SK-N-SH treated with all-trans-retinoic acid at 6 μM for 48 hours (cell line): ENCODE data around the gene SOX5.

Experiments
- ATAC-seq: fragments of 200-7000 bp; cut with Tn5 transposase; 3 replicates; pipeline ENCODE4 v1.9.1; 2020; ENCODE audit warnings: mild to moderate bottlenecking, moderate library complexity
- CREB5 ChIP-seq: fragments of 250-450 bp; sonication (Bioruptor Pico); IDR thresholded peaks from 2 replicates; pipeline ENCODE4 v1.5.1; 2020; ENCODE audit warnings: low read depth, mild to moderate bottlenecking, moderate library complexity
- CSDC2 ChIP-seq: fragments of 250-450 bp; sonication (Bioruptor Pico); IDR thresholded peaks from 2 replicates; pipeline ENCODE4 v1.5.0; 2020; ENCODE audit warnings: mild to moderate bottlenecking, moderate library complexity
- CSRNP3 ChIP-seq: fragments of 250-450 bp; sonication (Bioruptor Pico); IDR thresholded peaks from 2 replicates; pipeline ENCODE4 v1.5.1; 2021; ENCODE audit warnings: mild to moderate bottlenecking, moderate library complexity
- ESRRG ChIP-seq: fragments of 250-450 bp; sonication (Bioruptor Pico); IDR thresholded peaks from 2 replicates; pipeline ENCODE4 v1.6.1; 2021; ENCODE audit warnings: mild to moderate bottlenecking
- GLIS3 ChIP-seq: fragments of 250-450 bp; sonication (Bioruptor Pico); IDR thresholded peaks from 2 replicates; pipeline ENCODE4 v1.5.0; 2020; ENCODE audit warnings: mild to moderate bottlenecking, moderate library complexity
- ISL1 ChIP-seq: fragments of 250-450 bp; sonication (Bioruptor Pico); IDR thresholded peaks from 2 replicates; pipeline ENCODE4 v2.1.2; 2022; ENCODE audit warnings: mild to moderate bottlenecking, moderate library complexity
- OSR1 ChIP-seq: fragments of 250-450 bp; sonication (Bioruptor Pico); IDR thresholded peaks from 2 replicates; pipeline ENCODE4 v1.8.0; 2022; ENCODE audit warnings: moderate library complexity, mild to moderate bottlenecking, inconsistent platforms
- PATZ1 ChIP-seq: fragments of 250-450 bp; sonication (Bioruptor Pico); IDR thresholded peaks from 2 replicates; pipeline ENCODE4 v1.8.0; 2020; ENCODE audit warnings: mild to moderate bottlenecking, moderate library complexity, borderline replicate concordance
- POU6F1 ChIP-seq: fragments of 250-450 bp; sonication (Bioruptor Pico); IDR thresholded peaks from 2 replicates; pipeline ENCODE4 v1.8.0; 2021; ENCODE audit warnings: low read depth, mild to moderate bottlenecking, moderate library complexity, borderline replicate concordance
- PPARA ChIP-seq: fragments of 250-450 bp; sonication (Bioruptor Pico); IDR thresholded peaks from 2 replicates; pipeline ENCODE4 v1.5.0; 2020; ENCODE audit warnings: mild to moderate bottlenecking, borderline replicate concordance
- RARB ChIP-seq: fragments of 250-450 bp; sonication (Bioruptor Pico); IDR thresholded peaks from 2 replicates; pipeline ENCODE4 v1.8.0; 2021; ENCODE audit warnings: mild to moderate bottlenecking, moderate library complexity
- SNAI2 ChIP-seq: fragments of 250-450 bp; sonication (Bioruptor Pico); IDR thresholded peaks from 2 replicates; pipeline ENCODE4 v1.5.0; 2020; ENCODE audit warnings: mild to moderate bottlenecking, moderate library complexity
- TCF4 ChIP-seq: fragments of 250-450 bp; sonication (Bioruptor Pico); IDR thresholded peaks from 2 replicates; pipeline ENCODE4 v1.8.0; 2021; ENCODE audit warnings: mild to moderate bottlenecking, moderate library complexity, borderline replicate concordance
- TOX ChIP-seq: fragments of 250-450 bp; sonication (Bioruptor Pico); IDR thresholded peaks from 2 replicates; pipeline ENCODE4 v1.8.0; 2021; ENCODE audit warnings: mild to moderate bottlenecking, moderate library complexity, borderline replicate concordance
- TSHZ2 ChIP-seq: fragments of 250-450 bp; sonication (Bioruptor Pico); IDR thresholded peaks from 2 replicates; pipeline ENCODE4 v1.5.0; 2020; ENCODE audit warnings: mild to moderate bottlenecking, moderate library complexity
- ZC3H10 ChIP-seq: fragments of 250-450 bp; sonication (Bioruptor Pico); IDR thresholded peaks from 2 replicates; pipeline ENCODE4 v1.5.1; 2021; ENCODE audit warnings: mild to moderate bottlenecking, moderate library complexity
- ZFP3 ChIP-seq: fragments of 250-450 bp; sonication (Bioruptor Pico); IDR thresholded peaks from 2 replicates; pipeline ENCODE4 v1.5.0; 2020; ENCODE audit warnings: mild to moderate bottlenecking, moderate library complexity
- ZFP30 ChIP-seq: fragments of 450-650 bp; formaldehyde crosslinking; IDR thresholded peaks from 2 replicates; pipeline ENCODE4 v1.5.0; 2022; ENCODE audit warnings: mild to moderate bottlenecking, moderate library complexity
- ZNF565 ChIP-seq: fragments of 450-650 bp; formaldehyde crosslinking; conservative IDR thresholded peaks from 2 replicates; pipeline ENCODE4 v1.5.0; 2020; ENCODE audit warnings: low read depth, mild to moderate bottlenecking, moderate library complexity
- ZNF70 ChIP-seq: fragments of 450-650 bp; formaldehyde crosslinking; IDR thresholded peaks from 2 replicates; pipeline ENCODE4 v1.5.0; 2020; ENCODE audit warnings: mild to moderate bottlenecking, moderate library complexity
- ZNF8 ChIP-seq: fragments of 450-650 bp; formaldehyde crosslinking; IDR thresholded peaks from 2 replicates; pipeline ENCODE4 v1.5.0; 2020; ENCODE audit warnings: mild to moderate bottlenecking, moderate library complexity

The SOX5 gene

GRCh38 chr12:23947395-23947794 lies 2.1 kb downstream of the SOX5 start:
- ATAC-seq, result no peak
- TF ChIP-seq ZNF565 (CRISPR knock-in tag) (no peak), ESRRG (CRISPR knock-in tag) (no peak), PPARA (CRISPR knock-in tag) (no peak)
- TF ChIP-seq, all 23 proteins: peak for 0

GRCh38 chr12:23945249-23945648 lies 4.2 kb downstream of the SOX5 start:
- ATAC-seq, result no peak
- TF ChIP-seq CSDC2 (CRISPR knock-in tag), result no peak
- TF ChIP-seq OSR1 (CRISPR knock-in tag), result no peak
- TF ChIP-seq TOX (CRISPR knock-in tag), result no peak
- no peak for TF ChIP-seq TSHZ2 (CRISPR knock-in tag)
- TF ChIP-seq RARB (CRISPR knock-in tag), result no peak
- no peak for TF ChIP-seq ZFP30 (CRISPR knock-in tag)
- no peak for TF ChIP-seq ZC3H10 (CRISPR knock-in tag)
- TF ChIP-seq ISL1, result no peak

- ATAC-seq, result no peak
- TF ChIP-seq ZNF565 (CRISPR knock-in tag), result no peak
- no peak for TF ChIP-seq ZFP3 (CRISPR knock-in tag)
- TF ChIP-seq CSRNP3 (CRISPR knock-in tag), result no peak
- no peak for TF ChIP-seq SNAI2 (CRISPR knock-in tag)
Measured at GRCh38 chr12:23944067-23944466, 5.4 kb downstream of the SOX5 start.

- TF ChIP-seq PPARA (CRISPR knock-in tag) (no peak), ZFP3 (CRISPR knock-in tag) (no peak), TOX (CRISPR knock-in tag) (no peak), ZC3H10 (CRISPR knock-in tag) (no peak), CSDC2 (CRISPR knock-in tag) (no peak), ESRRG (CRISPR knock-in tag) (no peak), CSRNP3 (CRISPR knock-in tag) (no peak), ZNF565 (CRISPR knock-in tag) (no peak), ZNF8 (CRISPR knock-in tag) (no peak), PATZ1 (CRISPR knock-in tag) (no peak), TSHZ2 (CRISPR knock-in tag) (no peak), RARB (CRISPR knock-in tag) (no peak), TCF4 (no peak), ZNF70 (CRISPR knock-in tag) (no peak), CREB5 (CRISPR knock-in tag) (no peak), ZFP30 (CRISPR knock-in tag) (no peak), GLIS3 (CRISPR knock-in tag) (no peak), OSR1 (CRISPR knock-in tag) (no peak), SNAI2 (CRISPR knock-in tag) (no peak), POU6F1 (CRISPR knock-in tag) (no peak)
- ATAC-seq, result no peak
Measured at GRCh38 chr12:23942841-23943240, 6.6 kb downstream of the SOX5 start.
